KMS-11 (cell line): Measurements from ENCODE around the gene SEPTIN12.

ENCODE experiments used
- H2AFZ ChIP-seq: fragments of 200-600 bp; sonication (generic); 2 replicates; pipeline ENCODE4 v1.6.1; 2016; ENCODE audit warnings: antibody characterized with exemption, mixed run types, low read depth
- H3K27ac ChIP-seq: fragments of 200-600 bp; sonication (generic); 2 replicates; pipeline ENCODE4 v1.6.1; 2016; ENCODE audit warnings: mild to moderate bottlenecking, mixed run types
- H3K27me3 ChIP-seq: fragments of 200-600 bp; sonication (generic); 2 replicates; pipeline ENCODE4 v1.6.1; 2017; ENCODE audit warnings: mild to moderate bottlenecking, low read depth, mixed run types, moderate library complexity; ENCODE audit not compliant: insufficient read depth
- H3K36me3 ChIP-seq: fragments of 200-600 bp; sonication (generic); 2 replicates; pipeline ENCODE4 v1.6.1; 2017; ENCODE audit warnings: mild to moderate bottlenecking, mixed run types; ENCODE audit not compliant: insufficient read depth
- H3K4me1 ChIP-seq: fragments of 200-600 bp; sonication (generic); 2 replicates; pipeline ENCODE4 v1.6.1; 2016; ENCODE audit warnings: mild to moderate bottlenecking, low read depth, mixed run types; ENCODE audit not compliant: poor library complexity, severe bottlenecking
- H3K4me2 ChIP-seq: fragments of 200-600 bp; sonication (generic); 2 replicates; pipeline ENCODE4 v1.7.0; 2016; ENCODE audit warnings: mild to moderate bottlenecking, mixed run types
- H3K4me3 ChIP-seq: fragments of 200-600 bp; sonication (generic); IDR thresholded peaks from 2 replicates; pipeline ENCODE4 v1.6.1; 2017; ENCODE audit warnings: low read depth, low read length, mixed read lengths; ENCODE audit not compliant: insufficient read depth
- H3K79me2 ChIP-seq: fragments of 200-600 bp; sonication (generic); 2 replicates; pipeline ENCODE4 v1.6.1; 2016; ENCODE audit warnings: low read depth, mixed run types; ENCODE audit not compliant: insufficient read depth
- H3K9ac ChIP-seq: fragments of 200-600 bp; sonication (generic); 2 replicates; pipeline ENCODE4 v1.6.1; 2016; ENCODE audit warnings: mild to moderate bottlenecking, mixed run types
- H4K20me1 ChIP-seq: fragments of 200-600 bp; sonication (generic); 2 replicates; pipeline ENCODE4 v1.6.1; 2016; ENCODE audit warnings: mild to moderate bottlenecking, mixed run types; ENCODE audit not compliant: insufficient read depth
- TF ChIP-seq, protein P1 (sequence below): fragments of 200-600 bp; sonication (generic); conservative IDR thresholded peaks from 2 replicates; pipeline ENCODE4 v1.6.1; 2017; ENCODE audit warnings: low read depth, mild to moderate bottlenecking, antibody characterized with exemption, low read length, moderate library complexity, mixed read lengths

SEPTIN12 gene

DNA sequence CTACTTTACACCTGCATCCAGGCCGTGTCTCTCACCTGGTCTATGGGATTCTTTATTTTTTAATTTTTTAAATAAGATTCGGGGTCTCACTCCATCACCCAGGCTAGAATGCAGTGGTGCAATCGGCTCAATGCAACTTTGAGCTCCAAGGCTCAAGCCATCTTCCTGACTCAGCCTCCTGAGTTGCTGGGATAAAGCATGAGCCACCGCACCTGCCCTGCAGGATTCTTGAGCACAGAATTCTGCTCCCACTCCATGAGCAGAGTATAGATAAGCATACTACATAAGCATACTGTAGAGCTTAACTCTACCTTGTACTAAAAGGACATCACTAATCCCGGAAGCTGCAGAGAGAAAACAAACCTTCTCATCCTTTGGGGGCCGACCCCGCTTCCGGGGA lies 43.5 kb upstream of the SEPTIN12 start:
- Histone ChIP-seq H3K4me3 (no peak overlapping the region), H4K20me1 (no peaks in the 10 kb centered on the region), H3K36me3 (peaks cover 18% of the 10 kb centered on the region; the same call in 1 of the 2 replicates), H3K4me1 (peaks cover 28% of the 10 kb centered on the region), H3K79me2 (no peaks in the 10 kb centered on the region; the same call in 1 of the 2 replicates), H3K4me2 (no peak overlapping the region), H3K27me3 (no peaks in the 10 kb centered on the region), H2AFZ (no peak overlapping the region), H3K9ac (no peak overlapping the region), H3K27ac (no peak overlapping the region)
- TF ChIP-seq, protein P1, sequence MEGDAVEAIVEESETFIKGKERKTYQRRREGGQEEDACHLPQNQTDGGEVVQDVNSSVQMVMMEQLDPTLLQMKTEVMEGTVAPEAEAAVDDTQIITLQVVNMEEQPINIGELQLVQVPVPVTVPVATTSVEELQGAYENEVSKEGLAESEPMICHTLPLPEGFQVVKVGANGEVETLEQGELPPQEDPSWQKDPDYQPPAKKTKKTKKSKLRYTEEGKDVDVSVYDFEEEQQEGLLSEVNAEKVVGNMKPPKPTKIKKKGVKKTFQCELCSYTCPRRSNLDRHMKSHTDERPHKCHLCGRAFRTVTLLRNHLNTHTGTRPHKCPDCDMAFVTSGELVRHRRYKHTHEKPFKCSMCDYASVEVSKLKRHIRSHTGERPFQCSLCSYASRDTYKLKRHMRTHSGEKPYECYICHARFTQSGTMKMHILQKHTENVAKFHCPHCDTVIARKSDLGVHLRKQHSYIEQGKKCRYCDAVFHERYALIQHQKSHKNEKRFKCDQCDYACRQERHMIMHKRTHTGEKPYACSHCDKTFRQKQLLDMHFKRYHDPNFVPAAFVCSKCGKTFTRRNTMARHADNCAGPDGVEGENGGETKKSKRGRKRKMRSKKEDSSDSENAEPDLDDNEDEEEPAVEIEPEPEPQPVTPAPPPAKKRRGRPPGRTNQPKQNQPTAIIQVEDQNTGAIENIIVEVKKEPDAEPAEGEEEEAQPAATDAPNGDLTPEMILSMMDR, result no peak

DNA sequence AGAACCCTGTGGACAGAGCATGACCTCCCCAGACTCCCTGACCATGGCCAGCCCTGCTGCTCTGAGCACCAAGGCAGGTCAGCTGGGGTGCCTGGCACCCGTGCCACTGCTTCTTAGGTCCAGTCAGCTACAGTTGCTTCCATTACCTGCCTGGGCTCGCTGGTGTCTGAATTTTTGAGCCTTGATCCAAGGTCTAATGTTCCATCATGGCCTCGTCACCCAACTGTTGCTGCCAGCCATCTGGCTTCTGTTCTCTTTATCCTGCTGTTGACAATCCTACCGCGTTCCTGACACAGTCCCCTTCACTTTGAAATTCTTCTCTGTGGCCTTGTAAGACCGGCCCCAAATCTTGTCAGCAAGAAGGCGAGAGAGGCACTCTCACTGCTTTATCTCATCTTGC lies 42.3 kb upstream of the SEPTIN12 start:
- Histone ChIP-seq H4K20me1 (no peaks in the 10 kb centered on the region), H3K36me3 (peaks cover 18% of the 10 kb centered on the region; the same call in 1 of the 2 replicates), H2AFZ (no peak overlapping the region), H3K9ac (no peak overlapping the region), H3K4me2 (no peak overlapping the region), H3K27me3 (no peaks in the 10 kb centered on the region), H3K27ac (no peak overlapping the region), H3K79me2 (no peaks in the 10 kb centered on the region; the same call in 1 of the 2 replicates), H3K4me1 (peaks cover 26% of the 10 kb centered on the region), H3K4me3 (no peak overlapping the region)
- TF ChIP-seq, protein P1, result no peak

DNA sequence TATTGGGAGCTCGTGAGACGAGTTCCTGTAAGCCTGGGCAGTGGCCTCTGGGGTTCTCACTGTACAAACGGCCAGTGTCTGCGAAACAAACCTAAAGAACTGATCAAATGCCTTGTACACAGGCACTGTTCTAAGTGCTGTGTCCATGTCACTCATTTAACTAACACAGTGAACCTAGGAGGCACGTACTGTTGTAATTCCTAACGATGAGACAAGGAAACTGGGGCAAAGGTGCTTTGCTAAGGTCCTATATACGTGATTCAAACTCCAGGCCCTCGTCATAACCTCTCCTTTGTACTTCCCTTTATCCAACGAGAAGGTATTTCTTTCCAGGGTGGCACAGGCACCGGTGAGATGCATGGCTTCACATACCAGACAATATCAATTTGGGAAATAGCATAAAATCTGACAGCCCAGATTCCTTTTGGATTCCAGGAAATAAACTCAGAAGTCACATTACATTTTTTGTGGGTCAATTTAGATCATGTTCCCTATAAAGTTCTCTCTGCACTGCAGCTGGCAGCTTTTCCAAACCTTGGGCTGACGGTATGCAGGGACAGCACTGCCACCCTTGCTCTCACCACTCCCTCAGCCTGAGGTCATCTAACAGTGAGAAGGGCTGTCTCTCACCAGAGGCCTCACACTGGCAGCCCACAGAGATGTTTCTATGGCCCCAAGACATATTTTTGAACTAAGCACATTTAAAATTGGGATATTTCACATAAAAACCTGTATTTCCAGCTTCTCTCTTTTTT lies 40.6 kb upstream of the SEPTIN12 start:
- Histone ChIP-seq H2AFZ (no peak overlapping the region), H3K4me3 (no peak overlapping the region), H3K4me2 (no peak overlapping the region), H3K27me3 (no peaks in the 10 kb centered on the region), H3K79me2 (no peaks in the 10 kb centered on the region), H3K36me3 (peaks cover 18% of the 10 kb centered on the region; the same call in 1 of the 2 replicates), H3K9ac (no peak overlapping the region), H3K27ac (no peak overlapping the region), H3K4me1 (peaks cover 9% of the 10 kb centered on the region), H4K20me1 (no peaks in the 10 kb centered on the region)
- TF ChIP-seq, protein P1, result no peak

DNA sequence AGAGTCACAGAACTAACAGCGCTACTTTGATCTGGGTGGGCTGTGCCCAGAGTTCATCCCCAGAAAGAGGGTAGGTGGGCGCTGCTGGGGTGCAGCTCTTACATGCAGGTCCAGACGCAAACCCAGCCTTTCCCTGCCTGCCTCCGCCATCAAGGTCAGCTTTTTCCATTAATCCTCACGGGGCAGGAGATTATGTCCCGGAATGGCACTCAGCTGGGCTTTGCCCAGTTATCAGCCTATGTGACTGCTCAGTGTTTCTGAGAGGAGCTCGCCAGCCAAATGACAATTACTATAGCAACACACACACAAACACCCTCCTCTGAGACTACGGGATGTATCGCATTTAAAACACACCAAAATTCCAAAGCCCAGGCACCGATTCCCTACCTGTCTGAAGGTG lies 38.8 kb upstream of the SEPTIN12 start:
- peaks cover 14% of the 10 kb centered on the region; the same call in 1 of the 2 replicates for H3K36me3 ChIP-seq
- no peaks in the 10 kb centered on the region for H3K79me2 ChIP-seq
- no peaks in the 10 kb centered on the region for H3K4me1 ChIP-seq
- H3K4me3 ChIP-seq, result no peak overlapping the region
- no peak overlapping the region for H3K4me2 ChIP-seq
- no peaks in the 10 kb centered on the region for H3K27me3 ChIP-seq
- H4K20me1 ChIP-seq, result no peaks in the 10 kb centered on the region
- no peak overlapping the region for H3K27ac ChIP-seq
- H2AFZ ChIP-seq, result no peak overlapping the region
- TF ChIP-seq, protein P1, result no peak
- H3K9ac ChIP-seq, result no peak overlapping the region
